ENCODE data around the gene RALGPS1.
A peak's percentile ranks its signal among the peaks of the same experiment; 100 is the strongest.

Gene RALGPS1

DNA sequence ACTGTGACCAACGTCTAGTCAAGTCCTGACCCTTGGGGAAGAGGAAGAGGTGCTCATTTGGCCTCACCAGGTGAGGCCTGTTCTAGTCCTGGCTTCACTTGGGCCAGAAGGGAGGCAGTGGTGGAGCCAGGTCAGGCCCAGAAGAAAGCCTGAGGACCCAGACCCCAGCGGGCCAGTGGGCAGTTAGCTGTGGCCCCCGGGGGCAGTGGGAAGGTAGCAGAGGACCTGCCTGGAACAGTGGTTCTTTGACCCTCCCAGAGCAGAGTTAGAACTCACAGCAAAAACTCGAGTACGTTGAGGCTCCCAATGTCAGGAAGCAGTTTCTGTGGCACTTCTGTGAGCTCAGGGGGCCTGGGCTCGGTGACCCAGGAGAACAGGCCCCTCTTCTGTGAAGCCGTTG lies 284.0 kb downstream of the RALGPS1 start (continued):
- TF ChIP-seq CTCF (tag by site-specific recombination; IDR thresholded peaks at IDR 0.05) (no peak), ZNF24 (tag by site-specific recombination; IDR thresholded peaks at IDR 0.05) (no peak), ZNF548 (tag by site-specific recombination; IDR thresholded peaks at IDR 0.05) (no peak), ZNF747 (tag by site-specific recombination; IDR thresholded peaks at IDR 0.05) (no peak)
- TF ChIP-seq, protein P1, sequence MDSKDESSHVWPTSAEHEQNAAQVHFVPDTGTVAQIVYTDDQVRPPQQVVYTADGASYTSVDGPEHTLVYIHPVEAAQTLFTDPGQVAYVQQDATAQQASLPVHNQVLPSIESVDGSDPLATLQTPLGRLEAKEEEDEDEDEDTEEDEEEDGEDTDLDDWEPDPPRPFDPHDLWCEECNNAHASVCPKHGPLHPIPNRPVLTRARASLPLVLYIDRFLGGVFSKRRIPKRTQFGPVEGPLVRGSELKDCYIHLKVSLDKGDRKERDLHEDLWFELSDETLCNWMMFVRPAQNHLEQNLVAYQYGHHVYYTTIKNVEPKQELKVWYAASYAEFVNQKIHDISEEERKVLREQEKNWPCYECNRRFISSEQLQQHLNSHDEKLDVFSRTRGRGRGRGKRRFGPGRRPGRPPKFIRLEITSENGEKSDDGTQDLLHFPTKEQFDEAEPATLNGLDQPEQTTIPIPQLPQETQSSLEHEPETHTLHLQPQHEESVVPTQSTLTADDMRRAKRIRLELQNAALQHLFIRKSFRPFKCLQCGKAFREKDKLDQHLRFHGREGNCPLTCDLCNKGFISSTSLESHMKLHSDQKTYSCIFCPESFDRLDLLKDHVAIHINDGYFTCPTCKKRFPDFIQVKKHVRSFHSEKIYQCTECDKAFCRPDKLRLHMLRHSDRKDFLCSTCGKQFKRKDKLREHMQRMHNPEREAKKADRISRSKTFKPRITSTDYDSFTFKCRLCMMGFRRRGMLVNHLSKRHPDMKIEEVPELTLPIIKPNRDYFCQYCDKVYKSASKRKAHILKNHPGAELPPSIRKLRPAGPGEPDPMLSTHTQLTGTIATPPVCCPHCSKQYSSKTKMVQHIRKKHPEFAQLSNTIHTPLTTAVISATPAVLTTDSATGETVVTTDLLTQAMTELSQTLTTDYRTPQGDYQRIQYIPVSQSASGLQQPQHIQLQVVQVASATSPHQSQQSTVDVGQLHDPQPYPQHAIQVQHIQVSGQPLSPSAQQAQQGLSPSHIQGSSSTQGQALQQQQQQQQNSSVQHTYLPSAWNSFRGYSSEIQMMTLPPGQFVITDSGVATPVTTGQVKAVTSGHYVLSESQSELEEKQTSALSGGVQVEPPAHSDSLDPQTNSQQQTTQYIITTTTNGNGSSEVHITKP (tag by site-specific recombination; IDR thresholded peaks at IDR 0.05), result no peak

DNA sequence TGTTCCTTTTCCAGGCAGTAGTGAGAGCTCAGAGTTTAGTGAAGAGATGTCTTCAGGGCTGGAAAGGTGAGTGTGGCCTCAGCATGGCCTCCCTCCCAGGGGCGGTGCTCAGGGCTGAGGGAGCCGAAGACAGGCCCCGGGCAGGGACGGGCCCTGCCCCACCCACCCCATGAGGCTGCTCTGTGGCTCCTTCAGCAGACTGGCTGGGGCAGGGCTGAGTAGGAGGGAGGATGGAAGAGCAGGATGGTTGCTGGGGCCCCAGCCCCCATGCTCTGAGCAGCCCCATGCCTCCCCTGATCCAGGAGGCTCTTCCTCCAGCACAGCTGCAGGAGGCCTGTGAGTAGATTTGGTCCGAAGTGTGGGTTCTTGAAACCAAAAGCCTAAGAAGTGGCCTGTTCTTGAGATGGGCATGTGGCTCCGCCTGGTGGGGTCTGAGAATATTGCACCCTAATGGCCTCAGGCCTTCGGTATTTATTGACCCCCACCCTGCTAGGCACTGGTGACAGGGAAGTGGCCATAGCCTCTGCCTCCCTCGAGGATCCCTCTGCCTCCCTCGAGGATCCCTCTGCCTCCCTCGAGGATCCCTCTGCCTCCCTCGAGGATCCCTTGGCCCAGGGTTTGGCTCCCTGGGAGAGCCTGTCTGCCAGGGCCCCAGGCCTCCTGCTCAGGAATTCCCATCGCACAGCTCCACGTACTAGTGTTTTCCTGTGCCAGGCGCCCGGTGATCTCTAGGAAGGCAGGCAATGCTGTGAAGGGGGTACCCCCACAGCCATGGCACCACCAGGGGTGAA lies 284.6 kb downstream of the RALGPS1 start:
- ChIA-PET CTCF (interaction anchor here (0.5 to 9.8 kb wide), 35 partner anchors 8 to 588 kb away, joined by 3 to 188 read pairs (median 3); partner anchors contain the start of gene ANGPTL2), POLR2A (no interaction called here)
- TF ChIP-seq SCRT2 (tag by site-specific recombination; IDR thresholded peaks at IDR 0.05) (no peak), ZNF473 (tag by site-specific recombination; IDR thresholded peaks at IDR 0.05) (no peak), CTCF (tag by site-specific recombination; IDR thresholded peaks at IDR 0.05) (peak; percentile 72), ZNF341 (tag by site-specific recombination; IDR thresholded peaks at IDR 0.05; ENCODE audit: low read depth) (peak; percentile 61; the same call in 1 of the 2 replicates), GLIS1 (tag by site-specific recombination; IDR thresholded peaks at IDR 0.05) (peak; percentile 93), SP7 (tag by site-specific recombination; IDR thresholded peaks at IDR 0.05) (no peak), ZNF521 (tag by site-specific recombination; IDR thresholded peaks at IDR 0.05) (no peak), ZNF391 (tag by site-specific recombination; IDR thresholded peaks at IDR 0.05; ENCODE audit: borderline replicate concordance, low read depth) (no peak), ZBTB17 (tag by site-specific recombination; IDR thresholded peaks at IDR 0.05) (0 out of 2 replicates have a peak, but pooled peaks have one; percentile 32), ZNF654 (tag by site-specific recombination; IDR thresholded peaks at IDR 0.05; ENCODE audit: low read depth) (peak; percentile 72), ZNF664 (tag by site-specific recombination; IDR thresholded peaks at IDR 0.05) (no peak), RBAK (tag by site-specific recombination; IDR thresholded peaks at IDR 0.05) (no peak), ZNF169 (tag by site-specific recombination; IDR thresholded peaks at IDR 0.05) (no peak)
- TF ChIP-seq, protein P2, sequence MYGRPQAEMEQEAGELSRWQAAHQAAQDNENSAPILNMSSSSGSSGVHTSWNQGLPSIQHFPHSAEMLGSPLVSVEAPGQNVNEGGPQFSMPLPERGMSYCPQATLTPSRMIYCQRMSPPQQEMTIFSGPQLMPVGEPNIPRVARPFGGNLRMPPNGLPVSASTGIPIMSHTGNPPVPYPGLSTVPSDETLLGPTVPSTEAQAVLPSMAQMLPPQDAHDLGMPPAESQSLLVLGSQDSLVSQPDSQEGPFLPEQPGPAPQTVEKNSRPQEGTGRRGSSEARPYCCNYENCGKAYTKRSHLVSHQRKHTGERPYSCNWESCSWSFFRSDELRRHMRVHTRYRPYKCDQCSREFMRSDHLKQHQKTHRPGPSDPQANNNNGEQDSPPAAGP (tag by site-specific recombination; IDR thresholded peaks at IDR 0.05), result peak; percentile 12; the same call in 1 of the 2 replicates
- Histone ChIP-seq H3K27ac (ENCODE audit: extremely low read depth, low read depth, low read length) (no peak overlapping the region), H3K4me1 (ENCODE audit: control insufficient read depth, insufficient read depth, low read length) (no peaks in the 10 kb centered on the region), H3K4me3 (ENCODE audit: low read depth, low read length) (no peak overlapping the region), H3K9me3 (ENCODE audit: control insufficient read depth, insufficient read depth, low read depth, low read length) (no peaks in the 10 kb centered on the region), H3K36me3 (ENCODE audit: control insufficient read depth in 2 of 2, insufficient read depth in 1 of 2, low read length in 2 of 2) (peaks cover 0 to 4% of the 10 kb centered on the region in 2 experiments; a peak in 1 of 3 replicates)
